Panc1 (cell line): Measurements from ENCODE around the gene INPP5A. TPM values are rescaled to one million over a fixed set of nuclear protein-coding genes. Genes with fewer than 3 reads are reported as not detected.
A peak's percentile ranks its signal among the peaks of the same experiment; 100 is the strongest.

Source experiments
- ATAC-seq: fragments of 200-7000 bp; cut with Tn5 transposase; 2 replicates; pipeline ENCODE4 v1.9.1; 2020; ENCODE audit warnings: mild to moderate bottlenecking, moderate library complexity
- BruUV-seq: library from RNA; stranded (reverse); fragments of 400-500 nt; replicated peaks from 2 replicates; lab custom pipeline; 2021; lab: Mats Ljungman, UMichigan
- CTCF ChIA-PET: fragments of 300-600 bp; sonication (Branson Sonifier 250); formaldehyde crosslinking; loops from one replicate; lab custom pipeline; 2022; ENCODE audit warnings: antibody characterized with exemption; lab: Charles Lee
- POLR2A ChIA-PET: fragments of 300-600 bp; sonication (Branson Sonifier 250); formaldehyde crosslinking; loops from one replicate; lab custom pipeline; 2022; ENCODE audit warnings: antibody characterized with exemption; lab: Charles Lee
- DNase-seq: peaks from one replicate; pipeline ENCODE4 v3.0.0-alpha.2; 2010; ENCODE audit warnings: low read depth, low spot score
- H3K27ac ChIP-seq: 2 replicates; pipeline ENCODE4 v1.5.1; 2011; ENCODE audit warnings: mild to moderate bottlenecking, low read length, inconsistent platforms
- H3K27me3 ChIP-seq: fragments of 200-500 bp; sonication (Bioruptor generic); 2 replicates; pipeline ENCODE4 v1.6.0; 2014; ENCODE audit warnings: low read length, inconsistent platforms; ENCODE audit not compliant: control insufficient read depth, insufficient read depth
- H3K36me3 ChIP-seq: fragments of 200-500 bp; sonication (Bioruptor generic); 2 replicates; pipeline ENCODE4 v1.5.1; 2014; ENCODE audit warnings: inconsistent platforms, mild to moderate bottlenecking, low read length, moderate library complexity; ENCODE audit not compliant: control insufficient read depth, insufficient read depth
- H3K4me1 ChIP-seq: 2 replicates; pipeline ENCODE4 v1.5.1; 2011; ENCODE audit warnings: inconsistent platforms, mild to moderate bottlenecking, low read length, moderate library complexity; ENCODE audit not compliant: control insufficient read depth, insufficient read depth
- H3K4me3 ChIP-seq, 2 experiments: 2 replicates each; pipeline ENCODE4 v1.5.1; 2011 to 2012; ENCODE audit warnings: low read depth in 2 of 2, low read length in 2 of 2, mild to moderate bottlenecking in 2 of 2, inconsistent platforms in 1 of 2, moderate library complexity in 1 of 2
- H3K9me3 ChIP-seq: fragments of 200-500 bp; sonication (Bioruptor generic); 2 replicates; pipeline ENCODE4 v1.5.1; 2014; ENCODE audit warnings: low read depth, mild to moderate bottlenecking, inconsistent platforms, low read length, moderate library complexity; ENCODE audit not compliant: control insufficient read depth, insufficient read depth
- POLR2AphosphoS5 ChIP-seq: IDR thresholded peaks from 2 replicates; pipeline ENCODE4 v1.6.1; 2012; ENCODE audit warnings: mild to moderate bottlenecking, low read depth, low read length, moderate library complexity
- SIN3A ChIP-seq: IDR thresholded peaks from 2 replicates; pipeline ENCODE4 v1.6.1; 2012; ENCODE audit warnings: low read depth, mild to moderate bottlenecking, low read length, moderate library complexity, borderline replicate concordance; ENCODE audit not compliant: insufficient read depth
- TCF7L2 ChIP-seq: IDR thresholded peaks from 2 replicates; pipeline ENCODE4 v1.6.1; 2011; ENCODE audit warnings: mild to moderate bottlenecking, low read depth, low read length, inconsistent platforms
- in situ Hi-C: cut with HindIII; loops from 2 replicates; pipeline ENCODE4 v1.10.0; 2016; ENCODE audit warnings: low sequenced_read_pairs, low pct_unique_long_range_greater_than_20kb
- intact Hi-C: fragments of 100-400 bp; cut with micrococcal nuclease; formaldehyde crosslinking; loops from one replicate; pipeline ENCODE4 v1.10.0; 2022; ENCODE audit not compliant: unreplicated experiment
- total RNA-seq: library from RNA; stranded (reverse); gene quantifications from one replicate; pipeline ENCODE4 v1.2.1, GENCODE V29; 2021; ENCODE audit not compliant: unreplicated experiment
- TF ChIP-seq, protein P1 (sequence below), 2 experiments: IDR thresholded peaks; 2 replicates each; pipeline ENCODE4 v1.6.1; 2011 to 2012; ENCODE audit warnings: low read depth in 2 of 2, control low read depth in 1 of 2, low read length in 1 of 2, mild to moderate bottlenecking in 1 of 2, moderate library complexity in 1 of 2; ENCODE audit not compliant: insufficient read depth in 1 of 2
- TF ChIP-seq, protein P2 (sequence below): fragments of 450-650 bp; IDR thresholded peaks from 2 replicates; pipeline ENCODE4 v1.5.1; 2017; ENCODE audit warnings: mild to moderate bottlenecking

Gene INPP5A
- total RNA-seq, 1 experiment from 2014 or later = 60.0 TPM

DNA sequence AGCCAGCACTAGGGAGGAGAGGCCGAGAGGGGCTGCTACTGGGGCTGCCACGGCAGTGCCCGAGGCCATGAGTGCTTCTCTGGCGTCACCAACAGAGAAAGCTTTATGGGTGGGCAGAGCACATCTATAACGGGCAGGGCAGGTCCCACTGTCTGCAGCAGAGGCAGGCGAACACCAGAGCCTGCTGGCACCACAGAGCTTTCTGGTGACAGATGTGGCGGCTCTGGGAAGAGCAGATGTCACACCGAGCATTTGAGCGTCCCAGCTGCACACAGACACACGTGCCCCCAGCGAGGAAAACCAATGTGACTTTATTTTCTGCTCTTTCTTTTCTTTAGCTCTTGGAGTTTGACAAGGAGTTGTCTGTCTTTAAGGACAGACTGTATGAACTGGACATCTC is 227.8 kb downstream of the INPP5A start:
- intact Hi-C loops = no loop called here
- ATAC-seq (peak; percentile 31; the same call in 1 of the 2 replicates), DNase-seq (no peak)
- in situ Hi-C loops = no loop called here
- H3K27me3 ChIP-seq = no peaks in the 10 kb centered on the region
- TF ChIP-seq TCF7L2 = no peak
- no peak for TF ChIP-seq SIN3A
- TF ChIP-seq, protein P1, sequence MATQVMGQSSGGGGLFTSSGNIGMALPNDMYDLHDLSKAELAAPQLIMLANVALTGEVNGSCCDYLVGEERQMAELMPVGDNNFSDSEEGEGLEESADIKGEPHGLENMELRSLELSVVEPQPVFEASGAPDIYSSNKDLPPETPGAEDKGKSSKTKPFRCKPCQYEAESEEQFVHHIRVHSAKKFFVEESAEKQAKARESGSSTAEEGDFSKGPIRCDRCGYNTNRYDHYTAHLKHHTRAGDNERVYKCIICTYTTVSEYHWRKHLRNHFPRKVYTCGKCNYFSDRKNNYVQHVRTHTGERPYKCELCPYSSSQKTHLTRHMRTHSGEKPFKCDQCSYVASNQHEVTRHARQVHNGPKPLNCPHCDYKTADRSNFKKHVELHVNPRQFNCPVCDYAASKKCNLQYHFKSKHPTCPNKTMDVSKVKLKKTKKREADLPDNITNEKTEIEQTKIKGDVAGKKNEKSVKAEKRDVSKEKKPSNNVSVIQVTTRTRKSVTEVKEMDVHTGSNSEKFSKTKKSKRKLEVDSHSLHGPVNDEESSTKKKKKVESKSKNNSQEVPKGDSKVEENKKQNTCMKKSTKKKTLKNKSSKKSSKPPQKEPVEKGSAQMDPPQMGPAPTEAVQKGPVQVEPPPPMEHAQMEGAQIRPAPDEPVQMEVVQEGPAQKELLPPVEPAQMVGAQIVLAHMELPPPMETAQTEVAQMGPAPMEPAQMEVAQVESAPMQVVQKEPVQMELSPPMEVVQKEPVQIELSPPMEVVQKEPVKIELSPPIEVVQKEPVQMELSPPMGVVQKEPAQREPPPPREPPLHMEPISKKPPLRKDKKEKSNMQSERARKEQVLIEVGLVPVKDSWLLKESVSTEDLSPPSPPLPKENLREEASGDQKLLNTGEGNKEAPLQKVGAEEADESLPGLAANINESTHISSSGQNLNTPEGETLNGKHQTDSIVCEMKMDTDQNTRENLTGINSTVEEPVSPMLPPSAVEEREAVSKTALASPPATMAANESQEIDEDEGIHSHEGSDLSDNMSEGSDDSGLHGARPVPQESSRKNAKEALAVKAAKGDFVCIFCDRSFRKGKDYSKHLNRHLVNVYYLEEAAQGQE (IDR thresholded peaks at IDR 0.05; ENCODE audit: insufficient read depth in 1 of 2, low read depth in 2 of 2, low read length in 1 of 2) = no peak
- TF ChIP-seq POLR2AphosphoS5 = no peak
- TF ChIP-seq, protein P2, sequence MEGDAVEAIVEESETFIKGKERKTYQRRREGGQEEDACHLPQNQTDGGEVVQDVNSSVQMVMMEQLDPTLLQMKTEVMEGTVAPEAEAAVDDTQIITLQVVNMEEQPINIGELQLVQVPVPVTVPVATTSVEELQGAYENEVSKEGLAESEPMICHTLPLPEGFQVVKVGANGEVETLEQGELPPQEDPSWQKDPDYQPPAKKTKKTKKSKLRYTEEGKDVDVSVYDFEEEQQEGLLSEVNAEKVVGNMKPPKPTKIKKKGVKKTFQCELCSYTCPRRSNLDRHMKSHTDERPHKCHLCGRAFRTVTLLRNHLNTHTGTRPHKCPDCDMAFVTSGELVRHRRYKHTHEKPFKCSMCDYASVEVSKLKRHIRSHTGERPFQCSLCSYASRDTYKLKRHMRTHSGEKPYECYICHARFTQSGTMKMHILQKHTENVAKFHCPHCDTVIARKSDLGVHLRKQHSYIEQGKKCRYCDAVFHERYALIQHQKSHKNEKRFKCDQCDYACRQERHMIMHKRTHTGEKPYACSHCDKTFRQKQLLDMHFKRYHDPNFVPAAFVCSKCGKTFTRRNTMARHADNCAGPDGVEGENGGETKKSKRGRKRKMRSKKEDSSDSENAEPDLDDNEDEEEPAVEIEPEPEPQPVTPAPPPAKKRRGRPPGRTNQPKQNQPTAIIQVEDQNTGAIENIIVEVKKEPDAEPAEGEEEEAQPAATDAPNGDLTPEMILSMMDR = no peak
- ChIA-PET CTCF (interaction anchor here (0.5 kb wide), 1 partner anchor 589 kb away, joined by 4 read pairs; no protein-coding TSS in a partner anchor), POLR2A (no interaction called here)
- no peaks in the 10 kb centered on the region for H3K4me1 ChIP-seq
- no peak overlapping the region for H3K27ac ChIP-seq
- H3K9me3 ChIP-seq = no peaks in the 10 kb centered on the region
- no peak overlapping the region for H3K4me3 ChIP-seq
- no TSS peak for BruUV-seq
- H3K36me3 ChIP-seq = no peaks in the 10 kb centered on the region

DNA sequence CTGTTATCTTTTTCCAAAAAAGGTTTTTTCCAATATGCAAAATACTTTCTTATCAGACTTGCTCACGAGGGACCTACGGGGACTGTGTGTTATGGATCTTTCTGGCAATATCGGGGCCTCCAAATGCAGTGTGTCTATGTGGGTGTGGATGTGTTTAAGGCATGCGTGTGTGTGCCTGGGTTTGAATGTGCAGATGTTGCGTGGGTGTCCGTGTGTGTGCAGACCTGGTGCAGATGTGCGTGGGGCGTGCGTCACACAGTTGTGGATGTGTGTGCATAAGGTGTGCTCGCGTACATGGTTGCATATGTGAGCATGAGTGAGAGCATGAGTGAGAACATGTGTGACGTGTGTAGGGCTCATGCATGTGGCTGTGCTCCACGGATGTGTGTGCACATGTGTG is 228.7 kb downstream of the INPP5A start:
- CTCF ChIA-PET = no interaction called here
- Histone ChIP-seq H3K9me3 (no peaks in the 10 kb centered on the region), H3K4me1 (no peaks in the 10 kb centered on the region), H3K36me3 (no peaks in the 10 kb centered on the region), H3K4me3 (no peak overlapping the region), H3K27ac (no peak overlapping the region), H3K27me3 (no peaks in the 10 kb centered on the region)
- TF ChIP-seq, protein P2 = no peak
- TF ChIP-seq POLR2AphosphoS5 (no peak), SIN3A (no peak), TCF7L2 (no peak)
- TF ChIP-seq, protein P1 (IDR thresholded peaks at IDR 0.05; ENCODE audit: insufficient read depth in 1 of 2, low read depth in 2 of 2, low read length in 1 of 2) = no peak
- ATAC-seq (no peak), DNase-seq (no peak)
- intact Hi-C loops = no loop called here
- BruUV-seq = no TSS peak
- POLR2A ChIA-PET = no interaction called here
- in situ Hi-C loops = no loop called here
